Osteoblast (primary cell): ENCODE data around the gene PGS1. TPM values are rescaled to one million over a fixed set of nuclear protein-coding genes. Genes with fewer than 3 reads are reported as not detected.
A peak's percentile ranks its signal among the peaks of the same experiment; 100 is the strongest.

Source experiments
- DNase-seq: peaks from one replicate; pipeline ENCODE4 v3.0.0; 2011; ENCODE audit warnings: low spot score, mixed read lengths; ENCODE audit not compliant: insufficient read length; ENCODE audit errors: missing footprints
- H2AFZ ChIP-seq: 2 replicates; pipeline ENCODE4 v1.6.0; 2011; ENCODE audit warnings: mild to moderate bottlenecking, low read length
- H3K27ac ChIP-seq: 2 replicates; pipeline ENCODE4 v1.5.1; 2011; ENCODE audit warnings: mild to moderate bottlenecking, low read depth, low read length, moderate library complexity
- H3K27me3 ChIP-seq: 2 replicates; pipeline ENCODE4 v1.6.0; 2012; ENCODE audit warnings: mild to moderate bottlenecking, control low read depth, inconsistent platforms, low read length, moderate library complexity; ENCODE audit not compliant: insufficient read depth
- H3K36me3 ChIP-seq: 2 replicates; pipeline ENCODE4 v1.5.1; 2011; ENCODE audit warnings: mild to moderate bottlenecking, low read length, control low read depth, moderate library complexity; ENCODE audit not compliant: insufficient read depth
- H3K4me1 ChIP-seq: 2 replicates; pipeline ENCODE4 v1.5.1; 2011; ENCODE audit warnings: mild to moderate bottlenecking, low read length, control low read depth, moderate library complexity; ENCODE audit not compliant: insufficient read depth
- H3K4me2 ChIP-seq: 2 replicates; pipeline ENCODE4 v1.6.0; 2011; ENCODE audit warnings: mild to moderate bottlenecking, low read length; ENCODE audit not compliant: insufficient read depth
- H3K4me3 ChIP-seq: fragments of 200-600 bp; sonication (generic); 3 replicates; pipeline ENCODE4 v1.5.1; 2012; ENCODE audit warnings: mild to moderate bottlenecking, low read length, inconsistent platforms; ENCODE audit not compliant: insufficient read depth
- H3K79me2 ChIP-seq: 2 replicates; pipeline ENCODE4 v1.6.0; 2012; ENCODE audit warnings: mild to moderate bottlenecking, low read length, control low read depth, inconsistent platforms; ENCODE audit not compliant: insufficient read depth
- H3K9me3 ChIP-seq: 2 replicates; pipeline ENCODE4 v1.5.1; 2011; ENCODE audit warnings: low read depth, low read length, control low read depth
- H4K20me1 ChIP-seq: 2 replicates; pipeline ENCODE4 v1.6.0; 2012; ENCODE audit warnings: mild to moderate bottlenecking, low read length, control low read depth; ENCODE audit not compliant: insufficient read depth
- total RNA-seq: library from RNA; depleted of rRNA; stranded (reverse); fragments of >200 nt; gene quantifications from 2 replicates; pipeline ENCODE4 v1.2.3, GENCODE V29; 2012
- TF ChIP-seq, protein P1 (sequence below): IDR thresholded peaks from 2 replicates; pipeline ENCODE4 v1.5.1; 2011; ENCODE audit warnings: mild to moderate bottlenecking, low read depth, low read length, moderate library complexity; ENCODE audit errors: extremely low read depth

Gene PGS1
- total RNA-seq, 1 donor = 34.4 TPM

DNA sequence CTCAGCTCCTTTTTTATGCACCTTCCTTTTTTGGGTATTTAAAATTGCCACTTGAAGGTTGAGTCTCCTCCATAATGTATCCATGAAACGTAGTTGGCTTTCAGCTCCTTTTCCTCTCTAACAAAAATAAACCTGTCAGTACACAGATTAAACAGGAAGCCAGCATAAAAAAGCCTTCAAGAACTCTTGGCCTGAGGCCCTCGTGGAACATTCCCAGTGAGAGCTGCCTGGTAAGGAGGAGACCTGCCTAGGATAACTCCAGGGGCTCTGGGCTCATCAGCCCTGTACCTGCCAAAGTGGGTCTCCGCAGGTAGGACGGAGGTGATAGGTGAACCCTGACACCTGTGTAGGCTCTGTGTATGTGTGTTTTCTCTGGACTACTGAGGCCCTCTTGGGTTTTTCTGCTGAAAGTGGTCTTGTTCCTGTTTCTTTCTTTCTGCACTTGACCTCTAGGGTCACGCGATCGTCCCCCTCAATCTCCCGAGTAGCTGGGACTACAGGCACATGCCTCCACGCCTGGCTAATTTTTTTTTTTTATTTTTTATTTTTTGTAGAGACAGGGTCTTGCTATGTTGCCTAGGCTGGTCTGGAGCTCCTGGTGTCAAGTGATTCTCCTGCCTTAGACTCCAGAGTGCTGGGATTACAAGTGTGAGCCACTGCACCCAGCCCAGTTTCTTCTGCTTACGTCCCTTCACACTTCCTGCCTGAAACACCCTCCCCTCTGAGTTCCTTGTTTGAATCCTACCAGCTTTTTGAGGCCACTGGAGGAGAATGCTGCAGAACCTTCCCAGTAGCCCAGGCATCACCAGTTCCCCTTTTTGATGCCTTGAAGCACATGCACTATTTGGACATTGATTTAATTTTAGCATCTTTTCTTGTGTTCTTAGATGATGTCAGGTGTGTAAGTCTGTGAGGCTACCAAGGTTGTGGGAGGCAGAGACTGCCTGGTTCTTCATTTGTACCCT is 9.8 kb downstream of the PGS1 start:
- H3K79me2 ChIP-seq = peaks cover 88% of the 10 kb centered on the region
- H3K9me3 ChIP-seq = no peaks in the 10 kb centered on the region
- TF ChIP-seq, protein P1, sequence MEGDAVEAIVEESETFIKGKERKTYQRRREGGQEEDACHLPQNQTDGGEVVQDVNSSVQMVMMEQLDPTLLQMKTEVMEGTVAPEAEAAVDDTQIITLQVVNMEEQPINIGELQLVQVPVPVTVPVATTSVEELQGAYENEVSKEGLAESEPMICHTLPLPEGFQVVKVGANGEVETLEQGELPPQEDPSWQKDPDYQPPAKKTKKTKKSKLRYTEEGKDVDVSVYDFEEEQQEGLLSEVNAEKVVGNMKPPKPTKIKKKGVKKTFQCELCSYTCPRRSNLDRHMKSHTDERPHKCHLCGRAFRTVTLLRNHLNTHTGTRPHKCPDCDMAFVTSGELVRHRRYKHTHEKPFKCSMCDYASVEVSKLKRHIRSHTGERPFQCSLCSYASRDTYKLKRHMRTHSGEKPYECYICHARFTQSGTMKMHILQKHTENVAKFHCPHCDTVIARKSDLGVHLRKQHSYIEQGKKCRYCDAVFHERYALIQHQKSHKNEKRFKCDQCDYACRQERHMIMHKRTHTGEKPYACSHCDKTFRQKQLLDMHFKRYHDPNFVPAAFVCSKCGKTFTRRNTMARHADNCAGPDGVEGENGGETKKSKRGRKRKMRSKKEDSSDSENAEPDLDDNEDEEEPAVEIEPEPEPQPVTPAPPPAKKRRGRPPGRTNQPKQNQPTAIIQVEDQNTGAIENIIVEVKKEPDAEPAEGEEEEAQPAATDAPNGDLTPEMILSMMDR = no peak
- H4K20me1 ChIP-seq = peaks cover 3% of the 10 kb centered on the region
- H3K36me3 ChIP-seq = peaks cover 9% of the 10 kb centered on the region
- H3K27ac ChIP-seq = peak overlapping the region; percentile 47
- no peak overlapping the region for H3K4me3 ChIP-seq
- peak; percentile 25 for DNase-seq
- no peak overlapping the region for H3K4me2 ChIP-seq
- no peak overlapping the region for H2AFZ ChIP-seq
- no peaks in the 10 kb centered on the region for H3K27me3 ChIP-seq
- peaks cover 66% of the 10 kb centered on the region for H3K4me1 ChIP-seq

DNA sequence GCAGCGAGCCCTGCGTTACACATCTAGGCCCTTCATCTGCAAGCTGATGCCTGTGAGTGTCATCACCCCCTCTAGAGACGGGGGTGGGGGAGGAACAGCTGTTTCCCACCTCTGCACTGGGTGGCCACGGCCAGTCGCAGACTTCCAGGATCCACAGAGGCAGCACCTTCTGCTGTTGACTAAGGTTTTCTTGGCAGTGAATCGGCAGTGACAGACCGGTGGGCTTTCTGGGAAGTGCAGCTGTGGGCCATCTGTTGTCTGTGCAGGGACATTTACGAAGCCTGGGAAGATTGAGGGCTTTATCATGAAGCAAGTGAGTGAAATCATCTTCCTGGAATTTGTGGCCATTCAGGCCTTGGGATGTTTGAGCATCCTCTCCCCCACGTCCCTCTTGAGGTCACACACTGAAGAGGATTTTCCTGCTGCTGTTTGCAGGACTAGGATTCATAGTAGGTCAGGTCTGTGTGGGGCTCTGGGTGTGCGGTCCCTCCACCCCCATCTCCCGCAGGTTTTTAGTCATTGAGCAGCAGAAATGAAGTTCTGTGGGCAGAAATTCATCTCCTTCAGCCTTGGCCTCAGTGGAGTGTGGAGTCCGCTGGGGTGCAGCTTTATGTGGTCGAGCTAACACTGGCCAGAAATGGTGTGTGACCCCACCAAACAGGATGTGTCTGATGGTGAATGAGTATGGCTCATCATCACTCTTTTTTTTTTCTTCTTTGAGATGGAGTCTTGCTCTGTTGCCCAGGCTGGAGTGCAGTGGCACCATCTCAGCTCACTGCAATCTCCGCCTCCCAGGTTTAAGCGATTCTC is 12.0 kb downstream of the PGS1 start:
- Histone ChIP-seq H2AFZ (no peak overlapping the region), H3K79me2 (peaks cover 92% of the 10 kb centered on the region), H3K27me3 (no peaks in the 10 kb centered on the region), H3K9me3 (no peaks in the 10 kb centered on the region), H3K4me1 (peaks cover 48% of the 10 kb centered on the region), H3K4me3 (peak overlapping the region; percentile 25), H4K20me1 (peaks cover 5% of the 10 kb centered on the region), H3K27ac (peak overlapping the region; percentile 85), H3K4me2 (peak overlapping the region; percentile 35), H3K36me3 (peaks cover 15% of the 10 kb centered on the region)
- TF ChIP-seq, protein P1 = peak; percentile 34
- peak; percentile 90 for DNase-seq

DNA sequence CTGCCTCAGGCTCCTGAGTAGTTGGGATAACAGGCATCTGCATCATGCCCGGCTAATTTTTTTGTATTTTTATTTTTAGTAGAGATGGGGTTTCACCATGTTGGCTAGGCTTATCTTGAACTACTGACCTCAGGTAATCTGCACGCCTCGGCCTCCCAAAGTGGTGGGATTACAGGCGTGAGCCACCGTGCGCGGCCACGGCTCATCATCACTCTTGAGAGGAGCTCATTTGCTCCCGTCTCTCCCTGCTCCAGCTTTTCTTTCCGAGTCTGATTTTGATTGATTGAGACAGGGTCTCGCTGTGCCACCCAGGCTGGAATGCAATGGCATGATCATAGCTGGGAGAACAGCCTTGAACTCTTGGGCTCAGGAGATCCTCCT is 12.6 kb downstream of the PGS1 start:
- Histone ChIP-seq H3K27ac (peak overlapping the region; percentile 85), H3K4me3 (no peak overlapping the region), H3K4me1 (peaks cover 42% of the 10 kb centered on the region), H3K4me2 (peak overlapping the region; percentile 55), H2AFZ (no peak overlapping the region), H3K79me2 (peaks cover 92% of the 10 kb centered on the region), H3K27me3 (no peaks in the 10 kb centered on the region), H3K36me3 (peaks cover 16% of the 10 kb centered on the region), H4K20me1 (peaks cover 5% of the 10 kb centered on the region), H3K9me3 (no peaks in the 10 kb centered on the region)
- TF ChIP-seq, protein P1 = no peak
- no peak for DNase-seq
